ENCODE results near the gene ZFYVE27.
A peak's percentile ranks its signal among the peaks of the same experiment; 100 is the strongest.

Gene ZFYVE27

GRCh38 chr10:97748116-97748515, 11.2 kb downstream of the ZFYVE27 start:
- no peak for DNase-seq (ENCODE audit: low spot score)

GRCh38 chr10:97752956-97753355, 16.0 kb downstream of the ZFYVE27 start:
- DNase-seq (ENCODE audit: low spot score), result no peak

GRCh38 chr10:97754726-97755125, 17.8 kb downstream of the ZFYVE27 start:
- no peak for DNase-seq (ENCODE audit: low spot score)

GRCh38 chr10:97755718-97756117, 18.8 kb downstream of the ZFYVE27 start:
- DNase-seq (ENCODE audit: low spot score), result no peak

GRCh38 chr10:97757471-97757870, 20.5 kb downstream of the ZFYVE27 start:
- DNase-seq (ENCODE audit: low spot score), result no peak

GRCh38 chr10:97759158-97759887, 22.4 kb downstream of the ZFYVE27 start:
- peak; percentile 95 for DNase-seq (ENCODE audit: low spot score)

- no peak for DNase-seq (ENCODE audit: low spot score)
These were observed 23.0 kb downstream of the ZFYVE27 start for GRCh38 chr10:97759946-97760345.

- no peak for DNase-seq (ENCODE audit: low spot score)
These were observed 23.7 kb downstream of the ZFYVE27 start for GRCh38 chr10:97760461-97761257.

GRCh38 chr10:97761331-97761865, 24.5 kb downstream of the ZFYVE27 start:
- no peak for DNase-seq (ENCODE audit: low spot score)

- no peak for DNase-seq (ENCODE audit: low spot score)
These were observed 25.1 kb downstream of the ZFYVE27 start for GRCh38 chr10:97762056-97762455.

- DNase-seq (ENCODE audit: low spot score), result peak; percentile 49
These were observed 25.9 kb downstream of the ZFYVE27 start for GRCh38 chr10:97762816-97763215.

- no peak for DNase-seq (ENCODE audit: low spot score)
These were observed 26.5 kb downstream of the ZFYVE27 start for GRCh38 chr10:97763411-97763810.

- DNase-seq (ENCODE audit: low spot score), result no peak
These were observed 27.0 kb downstream of the ZFYVE27 start for GRCh38 chr10:97763947-97764346.

- no peak for DNase-seq (ENCODE audit: low spot score)
These were observed 27.6 kb downstream of the ZFYVE27 start for GRCh38 chr10:97764519-97764931.

GRCh38 chr10:97765201-97765600, 28.3 kb downstream of the ZFYVE27 start:
- DNase-seq (ENCODE audit: low spot score), result no peak

- no peak for DNase-seq (ENCODE audit: low spot score)
These were observed 29.3 kb downstream of the ZFYVE27 start for GRCh38 chr10:97766106-97766810.

GRCh38 chr10:97766996-97767924, 30.3 kb downstream of the ZFYVE27 start:
- DNase-seq (ENCODE audit: low spot score), result no peak

GRCh38 chr10:97768322-97769315, 31.7 kb downstream of the ZFYVE27 start:
- no peak for DNase-seq (ENCODE audit: low spot score)

- DNase-seq (ENCODE audit: low spot score), result no peak
These were observed 33.3 kb downstream of the ZFYVE27 start for GRCh38 chr10:97770255-97770654.
